Measurements from ENCODE around the gene MACROD2. TPM values are rescaled to one million over a fixed set of nuclear protein-coding genes. Genes with fewer than 3 reads are reported as not detected.

Gene MACROD2
- total RNA-seq, 3 donors from 2014 or later: 3.2 to 7.6 (median 6.4) TPM

DNA sequence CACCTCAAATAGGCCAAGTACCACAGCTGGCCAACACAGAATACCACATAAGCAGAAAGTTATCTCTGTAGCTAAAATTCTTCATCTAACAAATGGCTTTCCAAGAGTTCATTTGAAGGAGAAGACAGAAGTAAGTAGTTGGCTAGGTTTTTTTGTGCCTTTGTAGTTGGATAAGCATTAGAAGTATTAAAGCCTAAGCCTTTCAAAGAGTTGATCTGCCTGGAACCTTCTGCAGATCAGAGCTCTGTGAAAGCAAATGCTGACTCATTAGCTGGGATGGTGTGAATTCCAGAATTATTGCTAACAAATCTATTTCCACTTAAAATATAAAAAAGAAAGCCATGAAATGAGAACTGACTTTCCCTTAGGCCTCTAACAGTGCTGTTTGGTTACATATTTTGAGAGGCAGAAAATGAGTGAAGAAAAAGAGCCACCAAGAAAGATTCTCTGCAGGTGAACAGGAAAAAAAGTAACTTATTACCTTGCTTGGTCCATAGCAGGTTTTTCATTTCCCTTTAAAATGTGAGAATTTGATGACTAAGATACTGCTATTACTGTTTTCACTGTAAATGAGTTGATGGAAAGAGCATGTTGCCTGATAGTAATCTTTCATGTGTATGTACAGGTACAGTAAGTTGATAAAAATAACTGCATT is 1105.3 kb downstream of the MACROD2 start:
- intact Hi-C loops (cut with DNase I, micrococcal nuclease): no loop called here
- ATAC-seq (no peak), DNase-seq (no peak)

DNA sequence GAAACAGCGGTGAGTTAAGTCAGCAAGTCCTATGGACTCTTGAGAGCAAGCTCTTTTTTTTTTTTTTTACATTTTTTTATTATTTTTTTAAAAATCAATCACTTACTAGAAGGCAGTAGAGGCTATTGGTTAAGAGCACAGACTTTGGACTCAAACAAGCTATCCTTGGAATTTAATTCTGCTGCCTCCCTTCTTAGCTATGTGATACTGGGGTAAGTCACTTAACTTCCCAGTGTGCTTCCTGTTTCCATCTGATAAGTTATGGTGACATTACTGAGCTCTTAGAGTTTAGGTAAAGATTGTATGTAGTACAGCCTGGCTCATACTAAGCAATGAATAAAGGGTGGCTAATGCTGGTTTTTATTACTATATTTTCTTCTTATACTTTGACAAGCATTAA is 1112.6 kb downstream of the MACROD2 start:
- DNase-seq (no peak), ATAC-seq (peak; percentile 52)
- Histone ChIP-seq H3K4me3 (no peak overlapping the region), H3K36me3 (ENCODE audit: low read depth) (no peaks in the 10 kb centered on the region), H3K9me3 (no peaks in the 10 kb centered on the region), H3K4me1 (ENCODE audit: low read depth) (peaks cover 4% of the 10 kb centered on the region)
- TF ChIP-seq, protein P1, sequence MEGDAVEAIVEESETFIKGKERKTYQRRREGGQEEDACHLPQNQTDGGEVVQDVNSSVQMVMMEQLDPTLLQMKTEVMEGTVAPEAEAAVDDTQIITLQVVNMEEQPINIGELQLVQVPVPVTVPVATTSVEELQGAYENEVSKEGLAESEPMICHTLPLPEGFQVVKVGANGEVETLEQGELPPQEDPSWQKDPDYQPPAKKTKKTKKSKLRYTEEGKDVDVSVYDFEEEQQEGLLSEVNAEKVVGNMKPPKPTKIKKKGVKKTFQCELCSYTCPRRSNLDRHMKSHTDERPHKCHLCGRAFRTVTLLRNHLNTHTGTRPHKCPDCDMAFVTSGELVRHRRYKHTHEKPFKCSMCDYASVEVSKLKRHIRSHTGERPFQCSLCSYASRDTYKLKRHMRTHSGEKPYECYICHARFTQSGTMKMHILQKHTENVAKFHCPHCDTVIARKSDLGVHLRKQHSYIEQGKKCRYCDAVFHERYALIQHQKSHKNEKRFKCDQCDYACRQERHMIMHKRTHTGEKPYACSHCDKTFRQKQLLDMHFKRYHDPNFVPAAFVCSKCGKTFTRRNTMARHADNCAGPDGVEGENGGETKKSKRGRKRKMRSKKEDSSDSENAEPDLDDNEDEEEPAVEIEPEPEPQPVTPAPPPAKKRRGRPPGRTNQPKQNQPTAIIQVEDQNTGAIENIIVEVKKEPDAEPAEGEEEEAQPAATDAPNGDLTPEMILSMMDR (IDR thresholded peaks at IDR 0.05): no peak
- intact Hi-C loops (cut with DNase I, micrococcal nuclease): no loop called here

More for the DNA sequence above, 1105.3 kb downstream of the MACROD2 start:
- no peaks in the 10 kb centered on the region for H3K4me1 ChIP-seq (ENCODE audit: low read depth)
- TF ChIP-seq, protein P1 (IDR thresholded peaks at IDR 0.05): no peak
- H3K36me3 ChIP-seq (ENCODE audit: low read depth): no peaks in the 10 kb centered on the region
- H3K9me3 ChIP-seq: no peaks in the 10 kb centered on the region
- no peak overlapping the region for H3K4me3 ChIP-seq

- no peak for DNase-seq
- H3K4me3 ChIP-seq: no peak overlapping the region
- intact Hi-C loops (cut with DNase I, micrococcal nuclease): no loop called here
- H3K36me3 ChIP-seq (ENCODE audit: low read depth): no peaks in the 10 kb centered on the region
- H3K9me3 ChIP-seq: no peaks in the 10 kb centered on the region
- TF ChIP-seq, protein P1 (IDR thresholded peaks at IDR 0.05): no peak
- no peak for ATAC-seq
- peaks cover 4% of the 10 kb centered on the region for H3K4me1 ChIP-seq (ENCODE audit: low read depth)
Measured at GRCh38 chr20:15109494-15109893, 1114.2 kb downstream of the MACROD2 start.

DNA sequence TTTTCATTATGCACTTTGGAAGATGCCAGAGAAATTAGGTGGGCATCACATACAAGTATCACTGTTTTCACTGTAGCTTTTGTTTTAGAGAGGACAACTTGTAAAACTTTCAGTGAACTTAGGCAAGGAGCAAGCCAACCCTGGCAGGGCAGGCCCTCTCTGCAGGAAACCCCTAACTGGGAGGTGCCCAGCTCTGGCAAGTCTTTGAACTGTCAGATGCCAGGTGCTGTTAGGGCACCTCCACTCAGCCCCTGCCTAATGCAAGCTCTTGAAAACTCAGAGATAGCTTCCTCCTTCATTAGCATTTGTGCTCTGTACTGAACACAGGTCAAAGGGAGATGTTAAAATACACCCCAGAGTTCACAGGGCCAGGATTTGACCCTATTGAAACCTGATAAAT is 1116.3 kb downstream of the MACROD2 start:
- no peak for DNase-seq
- Histone ChIP-seq H3K36me3 (ENCODE audit: low read depth) (no peaks in the 10 kb centered on the region), H3K4me1 (ENCODE audit: low read depth) (peaks cover 4% of the 10 kb centered on the region), H3K4me3 (no peak overlapping the region), H3K9me3 (no peaks in the 10 kb centered on the region)
- TF ChIP-seq, protein P1 (IDR thresholded peaks at IDR 0.05): no peak
- ATAC-seq: no peak
- intact Hi-C loops (cut with DNase I, micrococcal nuclease): no loop called here

DNA sequence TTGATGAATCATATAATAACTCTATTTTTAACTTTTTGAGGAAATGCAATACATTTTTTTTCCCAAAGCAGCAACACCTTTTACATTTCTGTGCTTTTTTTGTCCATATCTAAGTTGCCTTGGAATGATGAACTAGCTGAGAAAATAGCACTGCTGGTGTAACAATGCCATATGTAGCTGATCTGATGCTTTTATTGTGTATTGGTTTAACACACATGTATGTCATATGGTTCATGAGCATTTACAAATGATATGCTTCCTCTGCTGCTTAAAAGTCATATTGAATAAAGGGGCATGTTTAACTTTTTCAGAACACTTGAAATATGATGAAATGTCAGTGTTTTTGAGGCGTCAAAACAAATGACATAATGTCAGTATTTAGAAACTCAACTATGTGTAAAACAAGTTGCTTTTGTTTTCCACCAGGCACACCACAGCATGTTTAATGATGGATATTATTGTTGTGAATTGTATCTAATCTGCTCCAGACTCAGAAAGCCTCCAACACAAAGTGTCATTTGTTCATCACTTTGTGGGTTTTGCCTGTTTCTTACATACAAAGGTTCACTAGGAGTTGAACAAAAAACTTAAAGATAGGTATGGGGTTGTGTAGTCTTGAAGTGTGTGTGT is 1117.9 kb downstream of the MACROD2 start:
- H3K36me3 ChIP-seq (ENCODE audit: low read depth): no peaks in the 10 kb centered on the region
- intact Hi-C loops (cut with DNase I, micrococcal nuclease): no loop called here
- TF ChIP-seq, protein P1 (IDR thresholded peaks at IDR 0.05): no peak
- H3K4me3 ChIP-seq: no peak overlapping the region
- ATAC-seq (no peak), DNase-seq (no peak)
- no peaks in the 10 kb centered on the region for H3K4me1 ChIP-seq (ENCODE audit: low read depth)
- H3K9me3 ChIP-seq: no peaks in the 10 kb centered on the region
